GM21619 (cell line): ENCODE data around the gene ZMYM4.
"Not testable (repeated sequence)": the region's sequence is repeated elsewhere in the genome, so short reads cannot be mapped to it uniquely, and the experiment has no call there.

ENCODE experiments used
- ATAC-seq: cut with Tn5 transposase; IDR thresholded peaks from one replicate; pipeline ENCODE4 v1.9.1; 2021; ENCODE audit not compliant: unreplicated experiment

ZMYM4 gene

GRCh38 chr1:35451125-35451528 is 182.6 kb downstream of the ZMYM4 start:
- no peak for ATAC-seq

- no peak for ATAC-seq
Measured at GRCh38 chr1:35452106-35452774, 183.7 kb downstream of the ZMYM4 start.

DNA sequence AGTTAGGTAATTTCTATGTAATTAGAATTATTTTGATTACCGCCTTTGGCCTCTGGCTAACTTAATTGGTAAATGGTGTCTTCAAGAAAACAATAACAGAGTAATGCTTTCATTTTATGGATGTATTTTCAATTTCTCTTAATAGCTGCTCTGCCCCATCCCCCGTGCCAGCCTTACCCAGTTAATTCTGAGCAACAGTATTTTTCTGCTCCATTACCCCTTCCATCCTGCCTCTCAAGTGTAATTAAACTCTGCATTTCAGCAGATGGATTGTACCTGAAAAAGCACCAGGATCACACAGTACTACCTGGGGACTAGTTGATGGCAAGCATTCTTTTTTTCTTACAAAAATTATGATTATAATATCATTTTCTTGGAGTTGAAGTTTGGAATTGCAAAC is 184.5 kb downstream of the ZMYM4 start:
- no peak for ATAC-seq

- no peak for ATAC-seq
Measured at GRCh38 chr1:35454176-35454575, 185.7 kb downstream of the ZMYM4 start.

DNA sequence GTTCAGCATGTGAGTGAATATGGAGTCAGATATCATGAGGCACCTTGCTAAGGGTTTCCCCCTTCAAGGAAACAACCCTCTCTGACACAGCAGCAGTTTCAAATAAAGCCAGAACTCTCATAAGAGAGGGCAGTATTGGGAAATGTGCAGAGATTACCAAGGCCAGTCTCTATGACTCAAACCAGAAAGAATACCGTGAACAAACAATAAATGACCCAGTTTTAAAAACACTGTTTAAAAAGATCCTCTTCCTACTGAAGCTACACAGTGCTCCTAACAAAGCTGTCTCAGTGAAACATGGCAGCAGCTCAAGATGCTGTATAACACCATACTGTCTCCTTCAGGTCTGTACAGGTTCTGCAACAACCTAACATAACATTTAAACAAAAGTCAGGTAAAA is 186.1 kb downstream of the ZMYM4 start:
- ATAC-seq, result no peak

DNA sequence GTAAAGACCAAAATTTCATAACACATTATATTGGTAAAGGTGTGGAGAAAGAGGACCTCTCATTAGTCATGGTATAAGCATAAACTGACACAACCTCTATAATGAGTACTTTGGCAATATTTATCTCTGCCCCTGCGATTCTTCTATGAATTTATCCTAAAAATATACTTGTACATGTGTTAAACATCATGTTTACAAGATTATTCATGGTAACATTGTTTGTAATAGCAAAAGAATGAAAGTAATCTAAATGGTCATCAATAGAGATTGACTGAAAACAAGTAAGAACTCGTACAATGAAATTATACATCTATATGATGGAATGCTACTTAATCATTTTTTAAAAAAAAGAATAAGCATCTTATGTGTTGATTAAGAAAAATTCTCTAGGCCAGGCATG is 192.3 kb downstream of the ZMYM4 start:
- no peak for ATAC-seq

DNA sequence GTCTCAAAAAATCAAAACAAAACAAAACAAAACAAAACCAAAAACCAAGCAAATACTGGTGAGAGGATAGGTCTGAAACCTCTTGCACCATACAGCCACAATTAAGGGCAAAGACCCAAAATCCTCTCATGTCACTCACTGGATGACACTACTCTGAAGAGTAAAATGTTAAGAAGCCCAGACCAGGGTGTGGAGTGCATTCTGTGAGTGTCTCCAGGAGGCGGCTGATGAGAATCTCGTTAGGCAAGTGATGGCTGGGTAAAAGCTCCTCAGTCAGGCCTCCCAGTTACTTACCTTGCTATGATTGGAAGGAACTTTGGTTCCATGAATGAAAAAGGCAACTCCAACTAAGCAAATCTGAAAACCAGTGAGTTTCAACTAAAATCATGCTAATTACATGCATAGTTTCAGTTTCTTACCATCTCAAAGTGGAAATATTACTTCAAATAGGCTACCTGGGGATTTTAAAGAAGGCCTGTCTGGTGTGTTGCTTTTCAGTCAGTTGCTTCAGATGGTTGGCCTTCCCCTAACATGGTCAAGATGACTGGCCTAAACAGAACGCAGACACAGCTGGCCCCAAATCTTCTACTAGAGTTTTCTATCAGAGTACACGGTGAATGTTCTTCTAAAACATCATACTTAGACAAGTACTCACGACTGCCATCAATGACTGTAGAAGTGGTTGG is 193.6 kb downstream of the ZMYM4 start:
- peak; percentile 71 for ATAC-seq

DNA sequence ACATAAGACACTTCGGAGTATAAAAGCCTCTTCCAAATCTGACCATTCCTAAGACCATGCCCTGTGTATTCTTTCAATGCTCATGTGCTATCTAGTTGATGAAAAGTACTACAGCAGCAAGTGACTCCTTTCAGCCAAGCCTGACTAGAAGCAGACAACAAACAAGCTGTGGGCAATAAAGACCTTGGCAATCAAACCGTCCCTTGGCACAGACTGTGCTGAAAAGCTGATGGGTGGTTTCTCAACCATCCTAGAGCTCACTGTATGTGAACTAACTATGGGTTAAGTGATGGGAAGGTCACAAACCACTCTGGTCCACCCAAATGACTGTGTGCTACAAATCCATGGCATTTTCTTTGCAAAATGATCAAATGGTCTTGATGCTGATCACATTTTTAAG is 194.7 kb downstream of the ZMYM4 start:
- ATAC-seq, result no peak

DNA sequence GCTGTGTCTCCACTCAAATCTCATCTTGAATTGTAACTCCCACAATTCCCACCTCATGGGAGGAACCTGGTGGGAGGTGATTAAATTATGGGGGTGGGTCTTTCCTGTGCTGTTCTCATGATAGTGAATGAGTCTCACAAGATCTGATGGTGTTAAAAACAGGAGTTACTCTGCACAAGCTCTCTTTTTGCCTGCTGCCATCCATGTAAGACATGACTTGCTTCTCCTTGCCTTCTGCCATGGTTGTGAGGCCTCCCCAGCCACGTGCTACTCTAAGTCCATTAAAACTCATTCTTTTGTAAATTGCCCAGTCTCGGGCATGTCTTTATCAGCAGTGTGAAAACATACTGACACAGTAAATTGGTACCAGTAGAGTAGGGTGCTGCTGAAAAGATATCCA is 195.2 kb downstream of the ZMYM4 start:
- not testable (repeated sequence) for ATAC-seq

GRCh38 chr1:35466120-35466519 is 197.6 kb downstream of the ZMYM4 start:
- no peak for ATAC-seq

DNA sequence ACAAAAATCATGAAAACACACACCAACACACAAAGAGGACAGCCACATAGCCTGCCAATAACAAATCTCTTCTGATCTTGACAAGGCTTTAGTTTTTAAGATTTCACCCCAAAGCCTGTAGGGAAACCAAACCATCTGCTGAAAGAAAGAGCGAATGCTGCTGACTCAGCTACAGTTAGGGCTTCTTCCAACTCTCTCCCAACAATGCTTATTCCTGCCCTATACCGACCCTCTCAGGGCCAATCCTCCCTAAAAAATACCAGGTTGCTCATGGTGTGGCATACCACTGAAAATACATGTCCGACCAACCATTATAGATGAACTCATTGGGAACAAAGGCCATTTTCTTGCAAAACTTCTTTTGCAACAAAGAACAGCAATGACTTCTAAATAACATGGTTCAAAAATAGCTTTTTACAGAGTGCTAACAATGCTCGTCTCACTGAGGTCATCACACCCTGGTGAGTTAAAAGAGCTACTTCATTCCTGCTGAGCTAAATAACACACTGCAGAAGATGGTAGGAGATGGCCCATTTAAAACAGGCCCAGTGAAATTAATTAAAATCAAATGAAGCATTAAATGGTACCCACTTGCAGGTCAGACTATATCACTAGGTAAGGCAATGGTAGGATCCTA is 202.6 kb downstream of the ZMYM4 start:
- no peak for ATAC-seq
